Measurements from ENCODE around the gene MYBPC3. TPM values are rescaled to one million over a fixed set of nuclear protein-coding genes. Genes with fewer than 3 reads are reported as not detected.

The MYBPC3 gene
- polyA plus RNA-seq, 3 donors, result 0.03 to 7.8 TPM; not detected in 1

DNA sequence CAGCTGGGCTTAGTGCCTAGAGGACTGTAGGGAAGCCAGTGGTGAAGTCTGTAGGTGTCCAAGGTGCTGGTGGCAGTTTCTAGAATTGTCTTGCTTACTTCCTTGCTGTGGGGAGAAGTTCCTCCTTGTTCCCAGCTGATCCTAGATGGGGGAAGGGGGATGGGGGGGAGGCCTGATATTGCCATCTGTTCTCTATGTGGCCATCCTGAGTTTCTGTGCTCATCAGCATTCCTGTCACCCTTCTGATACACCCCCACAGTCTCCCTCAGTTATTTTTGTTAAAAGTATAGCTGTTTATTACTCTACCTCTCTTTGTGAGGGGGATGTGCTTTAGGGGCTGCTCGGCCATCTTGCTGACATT lies 46.0 kb downstream of the MYBPC3 start:
- H3K27me3 Mint-ChIP-seq (ENCODE audit: low read depth in 3 of 3), result peaks cover 0 to 6% (median 2%) of the 10 kb centered on the region in 3 donors
- H2AFZ ChIP-seq (ENCODE audit: insufficient read depth, low read depth, low read length, poor library complexity, severe bottlenecking), result no peak overlapping the region
- peaks cover 48% of the 10 kb centered on the region for H4K20me1 ChIP-seq (ENCODE audit: insufficient read depth, low read length)
- peaks cover 8 to 14% (median 10%) of the 10 kb centered on the region in 7 donors for H3K9me3 Mint-ChIP-seq
- WGBS (ENCODE audit: insufficient coverage), result no CpG with 5 or more reads among the region's 1 CpG
- peaks cover 88 to 99% of the 10 kb centered on the region in 2 donors for H3K36me3 Mint-ChIP-seq
- peaks cover 10% of the 10 kb centered on the region for H3K79me2 ChIP-seq (ENCODE audit: insufficient read depth, low read length)
- H3K4me3 Mint-ChIP-seq, result no peak overlapping the region
- H3K27me3 ChIP-seq (ENCODE audit: control insufficient read depth in 2 of 2, insufficient read depth in 2 of 2, low read length in 2 of 2), result no peaks in the 10 kb centered on the region
- no peak overlapping the region for H3K4me3 ChIP-seq (replicated peaks in 1 of 3; ENCODE audit: low read depth in 2 of 3, low read length in 3 of 3)
- no peak for DNase-seq
- H3K4me1 ChIP-seq (ENCODE audit: control insufficient read depth in 1 of 2, insufficient read depth in 2 of 2, low read length in 2 of 2), result no peaks in the 10 kb centered on the region
- H3K9ac ChIP-seq (ENCODE audit: insufficient read depth, low read length, poor library complexity, severe bottlenecking), result no peak overlapping the region
- TF ChIP-seq, protein P1, sequence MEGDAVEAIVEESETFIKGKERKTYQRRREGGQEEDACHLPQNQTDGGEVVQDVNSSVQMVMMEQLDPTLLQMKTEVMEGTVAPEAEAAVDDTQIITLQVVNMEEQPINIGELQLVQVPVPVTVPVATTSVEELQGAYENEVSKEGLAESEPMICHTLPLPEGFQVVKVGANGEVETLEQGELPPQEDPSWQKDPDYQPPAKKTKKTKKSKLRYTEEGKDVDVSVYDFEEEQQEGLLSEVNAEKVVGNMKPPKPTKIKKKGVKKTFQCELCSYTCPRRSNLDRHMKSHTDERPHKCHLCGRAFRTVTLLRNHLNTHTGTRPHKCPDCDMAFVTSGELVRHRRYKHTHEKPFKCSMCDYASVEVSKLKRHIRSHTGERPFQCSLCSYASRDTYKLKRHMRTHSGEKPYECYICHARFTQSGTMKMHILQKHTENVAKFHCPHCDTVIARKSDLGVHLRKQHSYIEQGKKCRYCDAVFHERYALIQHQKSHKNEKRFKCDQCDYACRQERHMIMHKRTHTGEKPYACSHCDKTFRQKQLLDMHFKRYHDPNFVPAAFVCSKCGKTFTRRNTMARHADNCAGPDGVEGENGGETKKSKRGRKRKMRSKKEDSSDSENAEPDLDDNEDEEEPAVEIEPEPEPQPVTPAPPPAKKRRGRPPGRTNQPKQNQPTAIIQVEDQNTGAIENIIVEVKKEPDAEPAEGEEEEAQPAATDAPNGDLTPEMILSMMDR (IDR thresholded peaks at IDR 0.05), result no peak
- no peaks in the 10 kb centered on the region for H3K4me1 Mint-ChIP-seq
- H3K36me3 ChIP-seq (replicated peaks in 1 of 2; ENCODE audit: control insufficient read depth in 1 of 2, insufficient read depth in 2 of 2, low read length in 2 of 2), result peaks cover 94 to 100% of the 10 kb centered on the region in 2 donors
- H3K4me2 ChIP-seq (replicated peaks; ENCODE audit: extremely low read depth, low read length, poor library complexity, severe bottlenecking), result no peak overlapping the region
- H3K9me3 ChIP-seq (replicated peaks in 1 of 2; ENCODE audit: control insufficient read depth in 1 of 2, insufficient read depth in 1 of 2, low read length in 2 of 2), result peaks cover 0 to 4% of the 10 kb centered on the region in 2 donors
- H3K27ac Mint-ChIP-seq, result peak overlapping the region in 1 of 7 donors; percentile 33
- intact Hi-C loops (cut with micrococcal nuclease), result loop anchor here in 1 of 2 donors (10.0 kb wide), 2 partner anchors 308 to 438 kb away; no protein-coding TSS in a partner anchor
- no peak overlapping the region for H3K27ac ChIP-seq (ENCODE audit: low read depth in 1 of 2, low read length in 2 of 2)

DNA sequence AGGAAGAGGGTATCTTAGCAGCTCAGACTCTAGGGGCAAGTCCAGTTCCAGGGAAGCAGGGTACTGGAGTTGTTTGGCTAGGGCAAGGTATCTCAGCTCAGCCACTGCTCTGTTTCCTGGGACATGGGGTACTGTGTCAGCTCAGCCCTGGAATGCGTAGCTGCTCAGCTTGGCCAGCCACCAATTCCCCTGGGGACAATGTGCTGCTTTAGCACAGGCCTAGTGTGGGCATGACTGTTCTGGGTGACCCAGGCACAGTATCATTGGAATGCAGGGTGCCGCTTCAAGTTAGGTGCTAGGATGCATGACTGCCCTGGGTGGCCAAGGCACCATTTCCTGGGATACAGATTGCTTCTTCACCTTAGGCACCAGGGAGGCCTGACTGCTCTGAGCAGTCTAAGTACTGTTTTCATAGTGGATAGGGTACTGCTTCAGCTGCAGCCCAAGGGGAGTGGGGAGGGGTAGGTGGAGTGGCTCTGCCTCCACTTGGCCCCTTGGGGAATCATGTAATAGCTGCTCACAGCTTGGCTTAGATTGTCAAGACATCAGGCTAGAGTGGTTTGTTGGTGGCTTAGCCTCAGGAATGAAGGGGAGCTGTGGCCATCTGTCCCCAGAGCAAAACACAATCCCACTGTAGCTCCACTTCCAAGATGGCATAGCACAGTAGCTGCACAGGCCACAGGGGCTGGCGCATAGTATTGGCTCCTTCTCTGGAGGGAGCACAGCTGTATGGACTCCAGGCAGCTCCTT lies 46.6 kb downstream of the MYBPC3 start:
- TF ChIP-seq, protein P1 (IDR thresholded peaks at IDR 0.05), result no peak
- Histone ChIP-seq H3K9ac (ENCODE audit: insufficient read depth, low read length, poor library complexity, severe bottlenecking) (no peak overlapping the region), H3K27ac (ENCODE audit: low read depth in 1 of 2, low read length in 2 of 2) (peak overlapping the region in 1 of 2 donors; percentile 8), H3K9me3 (replicated peaks in 1 of 2; ENCODE audit: control insufficient read depth in 1 of 2, insufficient read depth in 1 of 2, low read length in 2 of 2) (peaks cover 0 to 4% of the 10 kb centered on the region in 2 donors), H3K27me3 (ENCODE audit: control insufficient read depth in 2 of 2, insufficient read depth in 2 of 2, low read length in 2 of 2) (no peaks in the 10 kb centered on the region), H2AFZ (ENCODE audit: insufficient read depth, low read depth, low read length, poor library complexity, severe bottlenecking) (no peak overlapping the region), H3K4me2 (replicated peaks; ENCODE audit: extremely low read depth, low read length, poor library complexity, severe bottlenecking) (no peak overlapping the region), H3K36me3 (replicated peaks in 1 of 2; ENCODE audit: control insufficient read depth in 1 of 2, insufficient read depth in 2 of 2, low read length in 2 of 2) (peaks cover 90 to 100% of the 10 kb centered on the region in 2 donors), H3K4me3 (replicated peaks in 1 of 3; ENCODE audit: low read depth in 2 of 3, low read length in 3 of 3) (no peak overlapping the region), H4K20me1 (ENCODE audit: insufficient read depth, low read length) (peaks cover 51% of the 10 kb centered on the region), H3K4me1 (ENCODE audit: control insufficient read depth in 1 of 2, insufficient read depth in 2 of 2, low read length in 2 of 2) (no peaks in the 10 kb centered on the region), H3K79me2 (ENCODE audit: insufficient read depth, low read length) (peaks cover 10% of the 10 kb centered on the region)
- H3K27ac Mint-ChIP-seq, result peak overlapping the region in 1 of 7 donors; percentile 16
- no peak overlapping the region for H3K4me3 Mint-ChIP-seq
- no peaks in the 10 kb centered on the region for H3K4me1 Mint-ChIP-seq
- peaks cover 0 to 6% (median 2%) of the 10 kb centered on the region in 3 donors for H3K27me3 Mint-ChIP-seq (ENCODE audit: low read depth in 3 of 3)
- peaks cover 8 to 14% (median 10%) of the 10 kb centered on the region in 7 donors for H3K9me3 Mint-ChIP-seq
- H3K36me3 Mint-ChIP-seq, result peaks cover 87 to 99% of the 10 kb centered on the region in 2 donors
- 100% methylated on average over 2 of the region's 3 CpGs for WGBS (ENCODE audit: insufficient coverage)
- no peak for DNase-seq
- intact Hi-C loops (cut with micrococcal nuclease), result loop anchor here in 1 of 2 donors (10.0 kb wide), 2 partner anchors 309 to 439 kb away; no protein-coding TSS in a partner anchor

Data from CD14-positive monocyte (primary cell).